Duodenal mucosa (tissue), 2 donors: ENCODE data around the gene OSBPL7.
A peak's percentile ranks its signal among the peaks of the same experiment; 100 is the strongest.

Source experiments
- H3K27ac ChIP-seq: one replicate; pipeline ENCODE4 v1.7.0; 2013; ENCODE audit warnings: low read depth, low read length
- H3K27me3 ChIP-seq, 2 donors: one replicate each; pipeline ENCODE4 v1.7.0; 2013; ENCODE audit warnings: low read length in 2 of 2, control low read depth in 1 of 2; ENCODE audit not compliant: insufficient read depth in 2 of 2, control insufficient read depth in 1 of 2
- H3K36me3 ChIP-seq, 2 donors: one replicate each; pipeline ENCODE4 v1.7.0; 2013; ENCODE audit warnings: low read length in 2 of 2, control low read depth in 1 of 2; ENCODE audit not compliant: insufficient read depth in 2 of 2, control insufficient read depth in 1 of 2
- H3K4me1 ChIP-seq, 2 donors: one replicate each; pipeline ENCODE4 v1.7.0; 2013; ENCODE audit warnings: low read length in 2 of 2, control low read depth in 1 of 2; ENCODE audit not compliant: insufficient read depth in 2 of 2, control insufficient read depth in 1 of 2
- H3K4me3 ChIP-seq, 2 donors: one replicate each; pipeline ENCODE4 v1.7.0; 2013; ENCODE audit warnings: low read length in 2 of 2, low read depth in 1 of 2
- H3K9ac ChIP-seq, 2 donors: one replicate each; pipeline ENCODE4 v1.7.0; 2013; ENCODE audit warnings: low read length in 2 of 2, low read depth in 1 of 2
- H3K9me3 ChIP-seq, 2 donors: one replicate each; pipeline ENCODE4 v1.7.0; 2013; ENCODE audit warnings: low read length in 2 of 2, control low read depth in 1 of 2; ENCODE audit not compliant: control insufficient read depth in 1 of 2

Gene OSBPL7

DNA sequence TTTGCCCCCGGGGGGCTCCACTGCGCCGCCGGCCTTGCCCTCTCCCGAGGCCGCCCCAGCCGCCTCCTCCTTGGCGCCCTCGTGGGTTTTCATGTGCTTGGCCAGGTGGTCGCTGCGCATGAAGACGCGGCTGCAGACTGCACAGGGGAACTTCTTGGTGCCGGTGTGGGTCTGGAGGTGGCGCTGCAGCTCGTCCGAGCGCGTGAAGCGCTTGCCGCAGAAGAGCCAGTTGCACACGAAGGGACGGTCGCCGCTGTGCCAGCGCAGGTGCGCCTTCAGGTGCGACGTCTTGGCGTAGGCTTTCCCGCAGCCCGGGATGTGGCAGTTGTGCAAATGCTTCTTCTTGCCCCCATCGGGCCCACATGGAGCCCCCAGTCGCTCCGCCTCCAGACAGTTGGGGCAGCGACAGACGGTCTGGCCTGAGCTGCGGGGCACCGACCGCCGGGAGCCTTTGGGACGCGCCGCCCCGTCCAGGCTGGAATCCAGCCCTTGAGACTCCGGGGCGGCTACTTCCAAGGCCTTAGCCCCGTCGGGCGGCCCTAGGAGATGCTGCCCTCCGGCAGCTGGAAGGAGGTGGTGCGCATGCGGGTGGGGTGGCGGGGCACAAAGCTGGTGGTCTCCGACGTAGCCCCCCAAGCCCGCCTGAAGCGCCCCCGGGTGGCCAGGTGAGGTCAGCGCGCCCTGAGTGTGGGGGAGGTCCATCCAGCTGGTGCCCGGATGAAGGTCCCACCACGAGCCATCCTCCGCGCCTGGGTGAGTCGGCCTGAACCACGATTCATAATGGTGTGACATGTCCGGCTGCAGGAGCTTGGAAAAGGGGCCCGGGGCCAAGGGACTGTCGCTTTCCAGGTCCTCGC, 26.0 kb upstream of the OSBPL7 start:
- Histone ChIP-seq H3K36me3 (no peaks in the 10 kb centered on the region), H3K27me3 (peaks cover 29 to 45% of the 10 kb centered on the region in 2 donors), H3K27ac (no peak overlapping the region), H3K9ac (no peak overlapping the region), H3K4me3 (no peak overlapping the region), H3K4me1 (peaks cover 28 to 33% of the 10 kb centered on the region in 2 donors), H3K9me3 (no peaks in the 10 kb centered on the region)

DNA sequence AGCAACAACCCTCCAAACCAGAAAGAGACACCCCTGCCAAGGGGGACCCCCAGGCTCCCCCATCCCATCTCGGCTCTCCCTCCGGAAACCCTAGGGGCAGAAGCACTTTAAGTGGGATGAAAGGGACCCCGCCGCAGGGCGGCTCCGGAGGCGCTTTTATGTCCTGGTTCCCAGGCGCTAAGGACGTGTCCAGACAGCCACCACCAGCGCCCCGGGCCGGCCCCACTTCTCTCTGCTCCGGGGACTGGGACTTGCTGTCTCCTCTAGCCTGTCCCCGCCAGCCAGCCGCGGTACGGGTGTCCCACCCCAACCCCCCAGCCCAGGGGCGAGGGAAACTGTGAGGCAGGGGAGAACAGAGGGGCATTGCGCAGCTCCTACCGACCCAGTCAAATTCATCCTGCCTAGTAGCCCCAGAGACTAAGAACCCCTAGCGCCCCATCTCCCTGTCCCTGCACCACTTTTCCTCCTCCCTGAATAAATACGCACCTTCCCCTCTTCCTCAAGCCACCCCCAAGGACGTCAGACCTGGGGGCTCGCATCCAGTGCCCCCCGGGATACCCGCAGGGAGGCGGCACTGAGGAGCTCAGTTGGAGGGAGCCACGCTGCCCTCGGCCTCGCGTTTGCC, 25.2 kb upstream of the OSBPL7 start:
- no peaks in the 10 kb centered on the region for H3K36me3 ChIP-seq
- H3K4me1 ChIP-seq, result peaks cover 29 to 30% of the 10 kb centered on the region in 2 donors
- H3K27ac ChIP-seq, result no peak overlapping the region
- no peak overlapping the region for H3K9ac ChIP-seq
- H3K27me3 ChIP-seq, result peaks cover 22 to 37% of the 10 kb centered on the region in 2 donors
- H3K9me3 ChIP-seq, result no peaks in the 10 kb centered on the region
- H3K4me3 ChIP-seq, result no peak overlapping the region

GRCh38 chr17:47845716-47846075, 24.1 kb upstream of the OSBPL7 start:
- H3K4me1 ChIP-seq, result peaks cover 29 to 34% of the 10 kb centered on the region in 2 donors
- H3K27me3 ChIP-seq, result peaks cover 20 to 34% of the 10 kb centered on the region in 2 donors

DNA sequence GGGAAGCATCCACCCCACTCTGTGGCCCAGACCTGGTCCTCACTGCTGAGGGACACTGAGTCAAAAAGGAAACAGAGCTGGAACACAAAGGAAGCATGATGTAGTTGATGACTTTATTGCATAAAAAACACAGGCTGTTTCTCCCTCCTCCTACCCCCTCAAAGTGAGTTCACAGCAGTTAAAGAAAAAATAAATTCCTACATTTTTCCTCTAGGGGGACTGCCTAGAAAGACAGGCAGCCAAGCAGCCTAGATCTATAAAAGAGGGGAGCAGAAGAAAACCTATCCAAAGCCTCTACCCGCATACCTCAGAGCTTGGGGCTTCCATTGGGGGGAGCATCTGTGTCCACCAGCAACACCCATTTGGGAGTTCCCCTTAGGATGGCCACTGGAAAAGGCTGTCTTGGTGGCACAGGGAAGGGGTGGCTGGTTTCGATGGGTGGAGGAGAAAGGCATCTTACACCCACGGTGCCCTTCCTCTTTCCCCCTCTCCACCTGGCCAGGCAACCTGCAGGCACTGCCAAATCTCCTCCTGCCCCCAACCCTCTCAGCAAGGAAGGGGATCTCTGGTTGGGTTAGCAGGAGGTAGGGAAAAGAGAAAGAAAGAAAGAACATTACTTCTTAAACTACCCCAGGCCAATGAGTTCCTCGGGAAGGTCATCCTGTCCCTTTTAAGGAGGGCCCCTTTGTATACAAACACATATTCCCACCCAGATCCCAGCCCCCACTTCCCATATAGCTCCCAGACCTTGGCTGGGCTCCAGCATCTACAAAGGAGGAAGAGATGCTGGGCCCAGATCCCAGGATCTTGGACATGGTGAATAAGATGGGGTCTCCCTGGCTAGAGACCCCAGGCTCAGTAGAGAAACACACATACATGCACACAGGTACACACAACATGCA, 23.5 kb upstream of the OSBPL7 start:
- H3K4me1 ChIP-seq, result peaks cover 34% of the 10 kb centered on the region in 2 donors
- H3K4me3 ChIP-seq, result no peak overlapping the region
- no peak overlapping the region for H3K9ac ChIP-seq
- peaks cover 14 to 34% of the 10 kb centered on the region in 2 donors for H3K27me3 ChIP-seq
- H3K9me3 ChIP-seq, result no peaks in the 10 kb centered on the region
- H3K27ac ChIP-seq, result no peak overlapping the region
- H3K36me3 ChIP-seq, result no peaks in the 10 kb centered on the region

More at GRCh38 chr17:47845716-47846075, 24.1 kb upstream of the OSBPL7 start:
- H3K36me3 ChIP-seq, result no peaks in the 10 kb centered on the region
- no peaks in the 10 kb centered on the region for H3K9me3 ChIP-seq
- H3K27ac ChIP-seq, result no peak overlapping the region
- no peak overlapping the region for H3K9ac ChIP-seq
- H3K4me3 ChIP-seq, result no peak overlapping the region

DNA sequence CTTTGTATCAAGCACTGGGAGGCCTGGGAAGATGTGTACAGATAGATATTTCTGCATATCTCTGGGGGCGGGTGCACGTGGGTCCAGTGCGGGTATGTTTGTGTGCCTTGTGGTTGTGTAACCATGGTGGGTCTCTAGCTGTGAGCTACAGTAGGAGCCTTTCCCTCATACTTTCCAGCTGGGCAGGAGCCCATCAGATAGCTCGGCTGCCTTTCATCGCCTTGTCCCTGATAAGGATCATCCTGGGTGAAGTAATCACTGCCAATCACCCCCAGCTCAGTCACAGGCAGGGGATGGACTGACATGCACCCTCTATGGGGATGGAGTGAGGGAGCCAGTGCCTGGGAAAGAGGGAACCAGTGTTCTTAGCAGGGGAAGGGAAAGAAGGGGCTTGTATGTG, 22.6 kb upstream of the OSBPL7 start:
- H3K9ac ChIP-seq, result no peak overlapping the region
- no peak overlapping the region for H3K4me3 ChIP-seq
- H3K27me3 ChIP-seq, result peaks cover 9 to 34% of the 10 kb centered on the region in 2 donors
- peaks cover 38% of the 10 kb centered on the region in 2 donors for H3K4me1 ChIP-seq
- no peaks in the 10 kb centered on the region for H3K36me3 ChIP-seq
- no peaks in the 10 kb centered on the region for H3K9me3 ChIP-seq
- H3K27ac ChIP-seq, result no peak overlapping the region

GRCh38 chr17:47843391-47843730, 21.8 kb upstream of the OSBPL7 start:
- H3K9me3 ChIP-seq, result no peaks in the 10 kb centered on the region
- no peak overlapping the region for H3K27ac ChIP-seq
- H3K9ac ChIP-seq, result peak overlapping the region in 1 of 2 donors; percentile 37
- H3K4me3 ChIP-seq, result no peak overlapping the region
- H3K36me3 ChIP-seq, result peaks cover 3 to 8% of the 10 kb centered on the region in 2 donors
- peaks cover 39 to 40% of the 10 kb centered on the region in 2 donors for H3K4me1 ChIP-seq
- H3K27me3 ChIP-seq, result peaks cover 9 to 25% of the 10 kb centered on the region in 2 donors

DNA sequence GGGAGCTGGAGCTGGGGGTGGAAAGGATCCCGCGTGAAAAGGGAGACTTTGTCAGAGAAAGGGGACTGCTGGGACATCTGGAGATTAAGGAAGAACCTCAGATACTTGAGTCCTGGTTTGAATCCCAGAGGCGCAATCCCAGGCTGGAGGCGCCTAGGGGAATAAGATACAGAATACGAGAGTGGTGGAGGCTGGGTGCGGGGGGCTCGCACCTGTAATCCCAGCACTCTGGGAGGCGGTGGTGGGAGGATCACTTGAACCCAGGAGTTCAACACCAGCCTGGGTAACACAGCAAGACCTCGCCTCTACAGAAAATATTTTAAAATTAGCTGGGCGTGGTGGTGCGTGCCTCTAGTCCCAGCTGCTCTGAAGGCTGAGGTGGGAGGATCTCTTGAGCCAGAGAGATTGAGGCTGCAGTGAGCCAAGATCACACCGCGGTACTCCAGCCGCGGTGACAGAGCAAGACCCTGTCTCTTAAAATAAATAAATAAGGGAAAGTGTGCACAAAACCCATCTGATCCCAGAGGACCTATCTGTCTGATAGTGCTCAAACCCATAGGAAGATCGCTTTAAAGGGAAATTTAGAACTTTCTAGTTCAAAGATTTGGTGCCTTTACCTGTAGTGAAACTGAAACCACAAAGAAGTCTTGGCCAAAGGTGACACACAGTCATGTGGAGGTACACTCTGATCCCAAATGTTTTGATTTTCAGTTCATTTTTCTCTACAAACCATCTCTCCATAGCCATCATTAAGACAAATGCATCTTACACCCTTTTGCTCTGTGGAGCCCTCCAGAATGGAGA, 20.1 kb upstream of the OSBPL7 start:
- peak overlapping the region; percentile 28 for H3K27ac ChIP-seq
- H3K27me3 ChIP-seq, result peaks cover 0 to 13% of the 10 kb centered on the region in 2 donors
- H3K4me3 ChIP-seq, result peak overlapping the region in 1 of 2 donors; percentile 97
- peak overlapping the region; percentile 82 to 86 for H3K9ac ChIP-seq
- H3K36me3 ChIP-seq, result peaks cover 8 to 22% of the 10 kb centered on the region in 2 donors
- H3K9me3 ChIP-seq, result no peaks in the 10 kb centered on the region
- H3K4me1 ChIP-seq, result peaks cover 39 to 40% of the 10 kb centered on the region in 2 donors

DNA sequence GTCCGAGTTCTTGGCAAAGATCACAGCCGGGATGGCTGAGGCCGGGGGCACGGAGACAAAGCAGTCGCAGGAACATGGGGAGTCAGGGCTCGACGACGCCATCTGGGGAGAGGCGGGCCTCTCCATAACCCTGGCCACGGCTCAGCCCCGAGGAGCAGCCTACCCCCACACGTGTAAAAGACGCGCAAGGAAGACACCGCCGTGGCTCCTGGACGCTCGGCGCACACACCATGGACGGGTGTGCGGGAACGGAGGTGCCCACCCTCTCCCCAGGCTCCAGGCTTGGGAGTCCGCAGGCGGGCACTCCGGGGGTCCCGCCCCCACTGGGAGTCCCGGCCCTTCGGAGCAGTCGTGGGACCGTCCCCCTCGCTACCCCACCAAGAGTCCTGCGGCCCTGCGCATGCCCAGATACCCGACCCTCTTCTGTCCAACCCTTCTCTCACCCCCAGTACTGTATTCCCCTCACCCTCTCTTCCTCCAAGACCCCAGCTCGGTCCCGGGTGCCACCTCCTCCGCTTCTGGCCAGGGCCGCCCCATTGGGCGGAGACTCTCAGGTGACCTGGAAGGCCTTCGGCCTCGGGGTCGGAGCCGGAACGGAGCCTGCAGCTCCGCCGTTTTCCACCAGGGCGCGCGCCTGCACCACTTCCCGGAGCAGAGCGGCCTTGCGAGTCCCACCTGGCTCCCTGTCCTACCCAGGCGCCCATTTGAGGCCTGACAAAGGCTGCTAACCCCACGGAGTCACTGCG, 19.3 kb upstream of the OSBPL7 start, which contains the start of gene SCRN2:
Gene SCRN2 (minus strand): TSS at position 532 of the 746 bp plus-strand sequence. CDS start 430 bp downstream, at position 102.
- H3K4me1 ChIP-seq, result peaks cover 39 to 40% of the 10 kb centered on the region in 2 donors
- no peaks in the 10 kb centered on the region for H3K9me3 ChIP-seq
- peak within 1 kb of the TSS; percentile 28 for H3K27ac ChIP-seq
- H3K9ac ChIP-seq, result peak within 1 kb of the TSS; percentile 82 to 86
- peaks cover 12 to 29% of the 10 kb centered on the region in 2 donors for H3K36me3 ChIP-seq
- peak within 1 kb of the TSS; percentile 96 to 97 for H3K4me3 ChIP-seq
- peaks cover 0 to 6% of the 10 kb centered on the region in 2 donors for H3K27me3 ChIP-seq
